ENCODE results near the gene SBF1. TPM values are rescaled to one million over a fixed set of nuclear protein-coding genes. Genes with fewer than 3 reads are reported as not detected.
A peak's percentile ranks its signal among the peaks of the same experiment; 100 is the strongest.
"Not testable (repeated sequence)": the region's sequence is repeated elsewhere in the genome, so short reads cannot be mapped to it uniquely, and the experiment has no call there.

The SBF1 gene, protein sequence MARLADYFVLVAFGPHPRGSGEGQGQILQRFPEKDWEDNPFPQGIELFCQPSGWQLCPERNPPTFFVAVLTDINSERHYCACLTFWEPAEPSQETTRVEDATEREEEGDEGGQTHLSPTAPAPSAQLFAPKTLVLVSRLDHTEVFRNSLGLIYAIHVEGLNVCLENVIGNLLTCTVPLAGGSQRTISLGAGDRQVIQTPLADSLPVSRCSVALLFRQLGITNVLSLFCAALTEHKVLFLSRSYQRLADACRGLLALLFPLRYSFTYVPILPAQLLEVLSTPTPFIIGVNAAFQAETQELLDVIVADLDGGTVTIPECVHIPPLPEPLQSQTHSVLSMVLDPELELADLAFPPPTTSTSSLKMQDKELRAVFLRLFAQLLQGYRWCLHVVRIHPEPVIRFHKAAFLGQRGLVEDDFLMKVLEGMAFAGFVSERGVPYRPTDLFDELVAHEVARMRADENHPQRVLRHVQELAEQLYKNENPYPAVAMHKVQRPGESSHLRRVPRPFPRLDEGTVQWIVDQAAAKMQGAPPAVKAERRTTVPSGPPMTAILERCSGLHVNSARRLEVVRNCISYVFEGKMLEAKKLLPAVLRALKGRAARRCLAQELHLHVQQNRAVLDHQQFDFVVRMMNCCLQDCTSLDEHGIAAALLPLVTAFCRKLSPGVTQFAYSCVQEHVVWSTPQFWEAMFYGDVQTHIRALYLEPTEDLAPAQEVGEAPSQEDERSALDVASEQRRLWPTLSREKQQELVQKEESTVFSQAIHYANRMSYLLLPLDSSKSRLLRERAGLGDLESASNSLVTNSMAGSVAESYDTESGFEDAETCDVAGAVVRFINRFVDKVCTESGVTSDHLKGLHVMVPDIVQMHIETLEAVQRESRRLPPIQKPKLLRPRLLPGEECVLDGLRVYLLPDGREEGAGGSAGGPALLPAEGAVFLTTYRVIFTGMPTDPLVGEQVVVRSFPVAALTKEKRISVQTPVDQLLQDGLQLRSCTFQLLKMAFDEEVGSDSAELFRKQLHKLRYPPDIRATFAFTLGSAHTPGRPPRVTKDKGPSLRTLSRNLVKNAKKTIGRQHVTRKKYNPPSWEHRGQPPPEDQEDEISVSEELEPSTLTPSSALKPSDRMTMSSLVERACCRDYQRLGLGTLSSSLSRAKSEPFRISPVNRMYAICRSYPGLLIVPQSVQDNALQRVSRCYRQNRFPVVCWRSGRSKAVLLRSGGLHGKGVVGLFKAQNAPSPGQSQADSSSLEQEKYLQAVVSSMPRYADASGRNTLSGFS (N-terminal part only)
- total RNA-seq, result 100 to 1,000 TPM; 202 to 217 TPM
- total RNA-seq, result 442 to 713 reads per million in 2 donors

DNA sequence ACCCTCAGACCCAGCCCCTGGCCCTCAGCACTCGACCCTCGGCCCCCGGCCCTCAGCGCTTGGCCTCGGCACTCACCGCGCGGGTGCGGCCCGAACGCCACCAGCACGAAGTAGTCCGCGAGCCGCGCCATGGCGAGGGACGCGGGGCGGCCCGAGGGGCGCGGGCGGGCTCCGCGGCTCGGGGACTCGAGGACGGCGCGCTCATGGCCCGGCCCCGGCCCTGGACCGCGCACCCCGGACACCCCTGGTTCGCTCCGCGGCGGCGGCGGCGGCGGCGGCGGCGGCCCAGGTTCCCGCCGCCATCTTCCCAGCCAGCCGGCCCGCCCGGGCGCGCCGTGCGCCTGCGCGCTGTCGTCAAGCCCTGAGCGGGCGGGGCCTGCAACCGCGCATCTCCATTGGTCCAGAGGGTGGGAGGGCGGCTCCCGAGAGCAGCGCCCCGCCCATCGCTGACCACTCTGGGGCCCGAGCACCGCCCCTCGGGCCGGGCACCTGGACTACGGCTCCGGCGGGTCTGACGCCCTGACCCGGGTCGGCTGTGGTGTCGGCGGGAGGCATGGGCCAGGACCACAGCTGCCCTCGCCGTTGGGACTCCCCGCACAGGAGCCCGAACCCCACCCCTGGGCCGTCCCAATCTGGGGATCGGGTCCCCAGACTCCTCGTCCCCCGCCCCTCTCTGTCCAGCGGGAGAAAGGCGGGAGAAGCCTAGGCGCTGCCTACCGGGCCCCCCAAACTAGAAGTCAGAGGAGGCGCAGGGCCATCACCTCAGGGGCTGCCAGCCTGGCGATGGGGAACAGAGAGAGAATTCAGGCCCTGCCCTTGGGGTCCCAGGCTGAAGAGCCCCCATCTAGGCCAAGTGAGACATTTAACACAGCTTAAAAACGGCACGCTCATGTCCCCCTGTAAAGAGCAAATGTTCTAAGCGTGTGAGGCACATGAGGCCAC is at the start of gene SBF1:
SBF1 (minus strand) TSS at position 326 of the 942 bp plus-strand sequence; CDS start at position 131, 195 bp downstream.
- DNase-seq (peak; percentile 84 to 88 (median 84)), ATAC-seq (peak; percentile 77)
- Mint-ChIP-seq H3K4me3 (peak within 1 kb of the TSS; percentile 99), H3K27ac (peak within 1 kb of the TSS; percentile 97), H3K4me1 (peaks cover 38% of the 10 kb centered on the region), H3K27me3 (peaks cover under 1% of the 10 kb centered on the region), H3K36me3 (ENCODE audit: low read depth) (peaks cover 3% of the 10 kb centered on the region)
- H3K9me3 ChIP-seq (ENCODE audit: control insufficient read depth, low read length, poor library complexity, severe bottlenecking), result no peaks in the 10 kb centered on the region

DNA sequence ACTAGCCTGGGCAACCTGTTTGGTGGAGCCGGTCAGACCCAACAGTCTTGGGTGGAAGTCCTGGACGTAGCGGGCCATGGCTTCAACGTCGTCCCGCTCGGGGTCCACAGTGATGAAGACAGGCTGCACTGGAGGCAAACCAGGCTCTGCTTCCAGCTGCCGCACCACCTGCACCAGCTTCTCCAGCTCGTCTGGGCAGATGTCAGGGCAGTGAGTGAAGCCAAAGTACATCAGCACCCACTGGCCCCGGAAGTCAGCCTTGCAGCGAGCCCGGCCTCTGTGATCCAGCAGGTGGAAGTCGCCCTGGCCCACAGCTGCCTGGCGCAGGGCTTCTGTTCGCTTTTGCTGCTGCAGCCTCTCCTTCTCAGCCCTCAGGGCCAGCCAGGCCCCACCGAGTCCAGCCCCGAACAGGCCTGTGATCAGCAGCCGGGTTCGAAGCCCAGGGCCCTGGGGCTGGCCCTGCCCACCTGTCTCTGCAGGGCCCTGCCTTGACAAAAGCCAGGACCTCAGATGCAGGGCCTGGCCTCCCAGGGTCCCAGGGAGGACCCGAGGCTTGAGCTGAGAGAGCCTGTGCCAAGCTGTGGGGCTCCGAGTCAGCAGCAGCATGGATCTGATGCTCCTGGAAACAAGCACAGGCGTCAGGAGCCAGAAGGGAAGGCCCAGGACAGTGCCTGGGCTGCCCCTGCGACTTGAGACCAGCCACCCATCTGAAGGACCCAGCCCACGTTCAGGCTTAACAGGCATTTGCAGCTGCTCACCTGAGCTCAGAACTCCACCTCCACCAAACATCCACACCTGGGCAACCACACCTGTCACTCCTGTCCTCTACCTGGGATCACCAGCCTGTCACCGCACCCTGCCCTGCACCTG is 49.2 kb upstream of the SBF1 start:
- Mint-ChIP-seq H3K27ac (peak overlapping the region; percentile 93), H3K27me3 (no peaks in the 10 kb centered on the region), H3K4me3 (peak overlapping the region; percentile 92), H3K4me1 (peaks cover 26% of the 10 kb centered on the region), H3K36me3 (ENCODE audit: low read depth) (no peaks in the 10 kb centered on the region)
- no peaks in the 10 kb centered on the region for H3K9me3 ChIP-seq (ENCODE audit: control insufficient read depth, low read length, poor library complexity, severe bottlenecking)
- ATAC-seq, result no peak
- no peak for DNase-seq

DNA sequence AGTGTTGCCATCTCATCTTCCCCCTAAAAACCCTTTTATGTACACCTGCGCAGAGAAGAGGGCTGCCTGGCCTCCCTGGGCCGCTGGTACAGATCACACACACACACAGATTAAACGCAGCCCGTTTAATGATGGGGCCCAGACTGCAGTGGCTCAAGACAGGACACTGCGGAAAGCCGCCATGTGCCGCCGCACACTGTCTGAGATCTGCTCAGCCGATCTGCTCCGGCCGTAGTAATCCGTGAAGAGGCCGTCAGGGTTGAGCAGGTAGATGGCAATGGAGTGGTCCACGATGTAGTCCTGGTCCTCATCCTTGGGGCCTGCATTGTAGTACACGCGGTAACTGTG is 48.6 kb upstream of the SBF1 start:
- peak overlapping the region; percentile 21 for H3K4me3 Mint-ChIP-seq

DNA sequence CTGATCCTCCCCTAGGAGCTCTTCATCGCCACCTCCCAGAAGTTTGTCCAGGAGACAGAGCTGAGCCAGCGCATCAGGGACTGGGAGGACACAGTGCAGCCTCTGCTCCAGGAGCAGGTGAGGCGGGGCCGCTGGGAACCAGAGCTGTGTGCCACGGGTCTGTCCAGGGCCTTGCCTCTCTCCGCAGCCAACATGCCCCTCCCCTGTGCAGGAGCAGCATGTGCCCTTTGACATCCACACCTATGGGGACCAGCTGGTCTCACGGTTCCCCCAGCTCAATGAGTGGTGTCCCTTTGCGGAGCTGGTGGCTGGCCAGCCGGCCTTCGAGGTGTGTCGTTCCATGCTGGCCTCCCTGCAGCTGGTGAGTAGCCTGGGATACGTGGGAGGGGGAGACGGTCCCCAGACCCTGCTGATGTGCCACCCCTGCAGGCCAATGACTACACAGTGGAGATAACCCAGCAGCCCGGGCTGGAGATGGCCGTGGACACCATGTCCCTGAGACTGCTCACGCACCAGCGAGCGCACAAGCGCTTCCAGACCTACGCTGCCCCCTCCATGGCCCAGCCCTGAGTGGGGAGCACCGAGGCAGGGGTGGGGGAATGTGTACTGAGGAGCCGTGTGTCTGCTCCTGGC is 48.1 kb upstream of the SBF1 start:
- no peak overlapping the region for H3K4me3 Mint-ChIP-seq
- ATAC-seq, result no peak

More for the DNA sequence above, 48.6 kb upstream of the SBF1 start:
- no peaks in the 10 kb centered on the region for H3K36me3 Mint-ChIP-seq (ENCODE audit: low read depth)
- peaks cover 23% of the 10 kb centered on the region for H3K4me1 Mint-ChIP-seq
- no peak for ATAC-seq
- no peak for DNase-seq
- no peaks in the 10 kb centered on the region for H3K27me3 Mint-ChIP-seq
- no peaks in the 10 kb centered on the region for H3K9me3 ChIP-seq (ENCODE audit: control insufficient read depth, low read length, poor library complexity, severe bottlenecking)
- no peak overlapping the region for H3K27ac Mint-ChIP-seq

DNA sequence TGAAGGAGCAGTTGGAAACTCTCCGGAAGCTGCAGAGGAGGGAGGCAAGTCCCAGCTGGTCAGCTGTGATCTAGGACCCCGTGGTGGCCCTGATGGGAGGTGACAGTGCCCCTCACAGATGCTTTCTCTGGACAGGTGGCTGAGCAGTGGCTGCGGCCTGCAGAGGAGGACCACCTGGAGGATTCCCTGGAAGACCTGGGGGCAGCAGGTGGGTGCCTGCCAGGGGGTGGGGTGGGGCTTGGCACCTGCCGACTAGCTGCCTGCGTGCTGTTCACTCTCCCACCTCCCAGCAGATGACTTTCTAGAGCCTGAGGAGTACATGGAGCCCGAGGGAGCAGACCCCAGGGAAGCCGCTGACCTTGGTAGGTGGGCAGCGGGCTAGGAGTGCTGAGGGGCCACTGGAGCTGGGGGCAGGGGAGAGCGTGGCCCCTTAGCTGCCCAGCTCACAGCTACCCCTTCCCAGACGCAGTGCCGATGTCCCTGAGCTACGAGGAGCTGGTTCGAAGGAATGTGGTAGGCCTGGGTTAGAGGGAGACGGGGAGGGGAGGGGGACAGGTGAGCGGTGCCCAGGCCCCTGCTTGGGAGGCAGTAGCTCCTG is 47.5 kb upstream of the SBF1 start:
- DNase-seq (no peak), ATAC-seq (no peak)
- Mint-ChIP-seq H3K27ac (no peak overlapping the region), H3K4me3 (peak overlapping the region; percentile 45), H3K36me3 (ENCODE audit: low read depth) (no peaks in the 10 kb centered on the region), H3K4me1 (peaks cover 18% of the 10 kb centered on the region), H3K27me3 (no peaks in the 10 kb centered on the region)
- H3K9me3 ChIP-seq (ENCODE audit: control insufficient read depth, low read length, poor library complexity, severe bottlenecking), result no peaks in the 10 kb centered on the region

More for the DNA sequence above, 48.1 kb upstream of the SBF1 start:
- Mint-ChIP-seq H3K36me3 (ENCODE audit: low read depth) (no peaks in the 10 kb centered on the region), H3K27ac (no peak overlapping the region), H3K4me1 (peaks cover 20% of the 10 kb centered on the region), H3K27me3 (no peaks in the 10 kb centered on the region)
- no peaks in the 10 kb centered on the region for H3K9me3 ChIP-seq (ENCODE audit: control insufficient read depth, low read length, poor library complexity, severe bottlenecking)
- DNase-seq, result no peak

DNA sequence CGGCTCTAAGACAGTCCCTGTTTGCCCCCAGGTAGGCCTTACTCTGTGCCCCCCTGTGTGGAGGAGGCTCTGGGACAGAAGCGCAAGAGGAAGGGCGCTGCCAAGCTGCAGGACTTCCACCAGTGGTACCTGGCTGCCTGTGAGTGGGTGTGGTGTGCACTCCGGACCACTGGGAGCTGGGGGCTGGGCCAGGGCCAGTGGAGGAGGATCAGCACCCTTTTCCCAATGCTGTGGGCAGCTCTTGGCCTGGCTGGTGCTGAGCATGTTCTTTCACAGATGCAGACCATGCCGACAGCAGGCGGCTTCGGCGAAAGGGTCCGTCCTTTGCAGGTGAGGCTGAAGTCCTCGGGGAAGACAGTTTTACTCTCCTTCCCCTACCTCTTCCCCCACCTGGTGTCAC is 46.9 kb upstream of the SBF1 start:
- no peaks in the 10 kb centered on the region for H3K9me3 ChIP-seq (ENCODE audit: control insufficient read depth, low read length, poor library complexity, severe bottlenecking)
- Mint-ChIP-seq H3K36me3 (ENCODE audit: low read depth) (no peaks in the 10 kb centered on the region), H3K27ac (no peak overlapping the region), H3K27me3 (no peaks in the 10 kb centered on the region), H3K4me3 (no peak overlapping the region), H3K4me1 (peaks cover 12% of the 10 kb centered on the region)
- DNase-seq (no peak), ATAC-seq (no peak)

DNA sequence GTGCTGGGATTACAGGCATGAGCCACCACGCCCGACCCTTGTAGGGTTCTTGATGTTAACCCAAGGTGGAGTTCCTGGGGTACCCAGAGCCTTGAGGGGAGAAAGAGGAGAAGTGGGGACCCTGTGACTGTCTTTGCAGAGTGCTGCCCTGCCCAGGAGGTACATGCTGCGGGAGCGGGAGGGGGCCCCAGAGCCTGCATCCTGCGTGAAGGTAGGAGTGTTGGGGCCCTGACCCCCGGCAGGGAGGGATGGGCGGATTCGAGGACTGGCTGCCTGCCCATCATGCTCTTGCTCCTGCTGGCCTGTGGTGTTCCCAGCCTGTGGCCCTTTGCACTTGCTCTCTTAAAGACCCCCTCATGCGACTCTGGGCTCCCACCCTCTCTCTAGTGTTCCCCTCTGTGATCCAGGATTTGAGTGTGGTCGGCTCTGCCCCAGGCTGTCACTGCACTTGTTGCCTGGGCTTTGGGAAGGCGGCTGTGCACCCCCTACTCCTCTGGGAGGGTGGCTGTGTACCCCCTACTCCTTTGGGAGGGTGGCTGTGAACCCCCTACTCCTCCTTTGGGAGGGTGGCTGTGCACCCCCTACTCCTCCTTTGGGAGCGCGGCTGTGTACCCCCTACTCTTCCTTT is 46.1 kb upstream of the SBF1 start:
- peaks cover 12% of the 10 kb centered on the region for H3K4me1 Mint-ChIP-seq
- ATAC-seq (no peak), DNase-seq (no peak)
- no peaks in the 10 kb centered on the region for H3K36me3 Mint-ChIP-seq (ENCODE audit: low read depth)
- no peaks in the 10 kb centered on the region for H3K9me3 ChIP-seq (ENCODE audit: control insufficient read depth, low read length, poor library complexity, severe bottlenecking)
- H3K27me3 Mint-ChIP-seq, result no peaks in the 10 kb centered on the region
- no peak overlapping the region for H3K4me3 Mint-ChIP-seq
- H3K27ac Mint-ChIP-seq, result no peak overlapping the region

DNA sequence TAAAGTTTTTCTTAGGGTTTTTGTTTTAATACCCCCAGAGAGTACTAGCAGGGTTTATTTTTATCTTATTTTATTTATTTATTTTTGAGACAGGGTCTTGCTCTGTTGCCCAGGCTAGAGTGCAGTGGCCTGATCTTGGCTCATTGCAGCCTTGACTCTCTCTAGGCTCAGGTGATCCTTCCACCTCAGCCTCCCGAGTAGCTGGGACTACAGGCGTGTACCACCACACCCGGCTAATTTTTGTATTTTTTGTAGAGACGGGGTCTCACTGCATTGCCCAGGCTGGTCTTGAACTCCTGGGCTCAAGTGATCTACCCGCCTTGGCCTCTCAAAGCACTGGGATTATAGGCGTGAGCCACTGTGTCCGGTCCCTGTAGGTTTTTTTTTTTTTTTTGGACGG is 45.3 kb upstream of the SBF1 start:
- not testable (repeated sequence) for H3K27me3 Mint-ChIP-seq; H3K9me3 ChIP-seq (ENCODE audit: control insufficient read depth, low read length, poor library complexity, severe bottlenecking); DNase-seq; H3K4me3 Mint-ChIP-seq; H3K27ac Mint-ChIP-seq; ATAC-seq; H3K36me3 Mint-ChIP-seq (ENCODE audit: low read depth)
- peaks cover 13% of the 10 kb centered on the region for H3K4me1 Mint-ChIP-seq

DNA sequence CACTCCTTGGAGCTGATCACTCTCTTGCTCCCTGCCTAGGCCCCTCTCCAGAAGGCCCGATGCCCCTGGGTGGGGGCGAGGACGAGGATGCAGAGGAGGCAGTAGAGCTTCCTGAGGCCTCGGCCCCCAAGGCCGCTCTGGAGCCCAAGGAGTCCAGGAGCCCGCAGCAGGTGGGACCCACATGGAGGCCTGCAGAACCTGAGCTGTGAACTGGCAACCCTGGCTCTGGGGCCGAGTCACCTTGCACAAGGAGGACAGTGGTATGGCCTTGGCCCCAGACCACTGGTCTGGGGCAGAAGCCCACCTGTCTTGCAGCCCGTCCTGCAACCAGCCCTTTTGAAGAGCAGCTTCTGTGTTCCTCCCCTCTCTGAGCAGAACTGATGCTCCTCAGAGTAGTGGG is 44.3 kb upstream of the SBF1 start:
- no peaks in the 10 kb centered on the region for H3K9me3 ChIP-seq (ENCODE audit: control insufficient read depth, low read length, poor library complexity, severe bottlenecking)
- H3K4me1 Mint-ChIP-seq, result peaks cover 12% of the 10 kb centered on the region
- H3K27me3 Mint-ChIP-seq, result no peaks in the 10 kb centered on the region
- H3K27ac Mint-ChIP-seq, result no peak overlapping the region
- peaks cover 2% of the 10 kb centered on the region for H3K36me3 Mint-ChIP-seq (ENCODE audit: low read depth)
- DNase-seq (no peak), ATAC-seq (no peak)
- H3K4me3 Mint-ChIP-seq, result no peak overlapping the region

DNA sequence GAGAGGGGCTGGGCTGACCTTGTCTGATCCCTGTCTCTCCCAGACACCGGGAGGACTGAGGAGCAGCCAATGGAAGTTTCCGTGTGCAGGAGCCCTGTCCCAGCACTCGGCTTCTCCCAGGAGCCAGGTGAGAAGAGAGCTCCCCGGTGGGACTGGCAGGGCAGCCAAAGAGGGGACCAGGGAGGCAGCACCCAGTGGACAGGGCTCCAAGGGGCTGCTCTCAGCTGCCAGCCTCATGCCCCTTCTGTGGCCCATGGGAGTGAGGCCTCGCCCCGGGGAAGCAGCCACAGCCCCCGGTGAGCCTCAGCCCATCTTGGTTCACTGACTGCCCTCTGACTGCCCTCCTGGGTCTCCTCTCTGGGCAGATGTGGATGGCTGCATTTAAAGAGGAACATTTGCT is 43.8 kb upstream of the SBF1 start:
- Mint-ChIP-seq H3K4me3 (no peak overlapping the region), H3K36me3 (ENCODE audit: low read depth) (peaks cover 2% of the 10 kb centered on the region), H3K4me1 (peaks cover 13% of the 10 kb centered on the region), H3K27me3 (no peaks in the 10 kb centered on the region), H3K27ac (no peak overlapping the region)
- ATAC-seq, result no peak
- no peaks in the 10 kb centered on the region for H3K9me3 ChIP-seq (ENCODE audit: control insufficient read depth, low read length, poor library complexity, severe bottlenecking)
- DNase-seq, result no peak
